Kidney (tissue), 14 donors: ENCODE measurements around the gene CD276. TPM values are rescaled to one million over a fixed set of nuclear protein-coding genes. Genes with fewer than 3 reads are reported as not detected.

Experiments used
- DNase-seq, 5 donors: peaks; one replicate each; pipeline ENCODE4 v3.0.0-alpha.2; 2013 to 2020
- FAIRE-seq: peaks from 2 replicates; lab custom pipeline; 2012; peaks lifted over from hg19 to GRCh38; lab: Jason Lieb, UNC
- H3K27ac ChIP-seq, 2 donors: one replicate each; pipeline ENCODE4 v1.7.0; 2013; ENCODE audit warnings: low read depth in 2 of 2, low read length in 2 of 2, inconsistent platforms in 1 of 2
- H3K27me3 ChIP-seq: one replicate; pipeline ENCODE4 v1.7.1; 2013; ENCODE audit warnings: low read length, inconsistent platforms; ENCODE audit not compliant: control insufficient read depth, insufficient read depth
- H3K36me3 ChIP-seq, 3 donors: one replicate each; pipeline versions ENCODE4 v1.7.0 to v1.7.1; 2013; ENCODE audit warnings: low read length in 3 of 3, control low read depth in 1 of 3, inconsistent platforms in 1 of 3; ENCODE audit not compliant: insufficient read depth in 3 of 3, control insufficient read depth in 2 of 3
- H3K4me1 ChIP-seq, 3 donors: one replicate each; pipeline versions ENCODE4 v1.7.0 to v1.7.1; 2013; ENCODE audit warnings: low read length in 3 of 3, inconsistent platforms in 1 of 3, low read depth in 1 of 3; ENCODE audit not compliant: control insufficient read depth in 2 of 3, insufficient read depth in 2 of 3
- H3K4me3 ChIP-seq, 3 donors: one replicate each; pipeline versions ENCODE4 v1.7.0 to v1.8.1; 2013; ENCODE audit warnings: low read length in 3 of 3, control low read depth in 1 of 3, inconsistent platforms in 1 of 3
- H3K9ac ChIP-seq, 3 donors: one replicate each; pipeline versions ENCODE4 v1.7.0 to v1.7.1; 2013; ENCODE audit warnings: low read length in 3 of 3, control low read depth in 1 of 3, inconsistent platforms in 1 of 3
- H3K9me3 ChIP-seq, 3 donors: one replicate each; pipeline versions ENCODE4 v1.7.0 to v1.7.1; 2013; ENCODE audit warnings: low read length in 3 of 3, control low read depth in 1 of 3, inconsistent platforms in 1 of 3; ENCODE audit not compliant: control insufficient read depth in 2 of 3, insufficient read depth in 1 of 3
- intact Hi-C: fragments of 100-400 bp; cut with DNase I; formaldehyde crosslinking; loops from one replicate; pipeline ENCODE4 v1.11.1; 2022
- polyA plus RNA-seq: library from polyadenylated mRNA; stranded (reverse); fragments of 350-450 nt; fragmentation: Illumina TruSeq; extraction: RNeasy Lipid Tissue Mini Kit (QIAGEN cat#74804); gene quantifications from one replicate; pipeline ENCODE4 v1.2.3, GENCODE V29; 2014; ENCODE audit warnings: low read depth, low replicate concordance; ENCODE audit not compliant: insufficient read depth
- total RNA-seq: library from RNA; stranded (reverse); fragmentation: NEBNext Ultra II Directional; extraction: Animal tissue kit (Norgen Biotek cat#: 25700); gene quantifications from one replicate; pipeline ENCODE4 v1.2.1, GENCODE V29; 2021
- TF ChIP-seq, protein P1 (sequence below): IDR thresholded peaks from 3 replicates; pipeline ENCODE4 v1.5.1; 2012; ENCODE audit warnings: mild to moderate bottlenecking, moderate library complexity, borderline replicate concordance; ENCODE audit not compliant: insufficient read depth; ENCODE audit errors: extremely low read depth
- donor health status: control.
- donor health status: control.
- donor health status: control.
- donor health status: control.
- donor health status: control.
- donor health status: DM: yes; HTN: yes; CAD: no.
- donor health status: Normal renal cell carcinoma (clear cell type).

Gene CD276
- total and polyA plus RNA-seq, 2 donors from 2014 or later: 25.0 to 31.5 TPM

DNA sequence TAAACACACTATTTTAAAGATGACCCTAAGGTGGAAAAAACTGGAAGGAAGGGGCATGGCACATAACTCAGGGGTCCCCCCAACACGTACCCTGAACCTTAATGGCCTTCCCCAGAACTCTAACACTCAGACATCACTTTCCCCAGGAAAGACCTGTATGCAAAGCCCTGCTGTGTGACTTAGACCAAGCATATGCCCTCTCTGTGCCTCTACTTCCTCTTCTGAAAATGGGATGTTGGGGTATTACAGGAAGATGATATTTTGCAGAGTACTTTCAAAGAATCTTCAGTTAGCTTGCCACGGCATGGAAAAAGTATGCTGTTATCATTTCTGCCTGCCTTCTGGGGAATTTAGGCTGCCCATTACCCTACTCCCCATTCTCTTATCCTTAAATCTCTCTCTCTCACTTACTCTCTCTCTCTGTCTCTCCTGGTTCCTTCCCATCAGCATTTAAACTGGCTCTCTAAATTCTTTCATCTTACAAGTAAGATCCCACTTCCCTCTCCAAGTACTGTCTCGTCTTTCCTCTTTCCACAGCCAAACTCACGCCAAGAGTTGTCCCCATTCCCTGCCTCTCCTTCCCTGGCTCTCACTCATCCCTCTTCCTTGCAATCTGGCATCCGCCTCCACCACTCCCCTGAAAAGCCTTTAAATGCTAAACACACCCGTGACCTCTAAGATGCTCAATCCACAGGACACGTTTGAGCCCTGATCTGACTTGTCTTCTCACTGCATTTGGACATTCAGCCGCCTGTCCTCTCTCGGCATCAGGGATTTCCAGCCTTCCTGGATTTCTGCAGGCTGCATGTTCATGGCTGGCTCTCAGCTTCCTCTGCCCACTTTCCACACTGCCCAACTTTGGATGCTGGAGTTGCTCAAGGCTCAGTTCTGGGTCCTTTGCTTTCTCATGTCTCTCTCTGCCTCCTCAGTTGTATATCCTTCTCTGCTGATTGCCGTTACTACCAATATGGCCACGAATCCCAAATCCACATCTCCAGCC lies 76.4 kb downstream of the CD276 start:
- intact Hi-C loops: no loop called here
- no peaks in the 10 kb centered on the region for H3K4me1 ChIP-seq
- H3K36me3 ChIP-seq: no peaks in the 10 kb centered on the region
- DNase-seq: no peak
- FAIRE-seq: no peak
- H3K9ac ChIP-seq: no peak overlapping the region
- no peak overlapping the region for H3K27ac ChIP-seq
- no peak overlapping the region for H3K4me3 ChIP-seq
- no peaks in the 10 kb centered on the region for H3K9me3 ChIP-seq
- H3K27me3 ChIP-seq: no peaks in the 10 kb centered on the region
- TF ChIP-seq, protein P1, sequence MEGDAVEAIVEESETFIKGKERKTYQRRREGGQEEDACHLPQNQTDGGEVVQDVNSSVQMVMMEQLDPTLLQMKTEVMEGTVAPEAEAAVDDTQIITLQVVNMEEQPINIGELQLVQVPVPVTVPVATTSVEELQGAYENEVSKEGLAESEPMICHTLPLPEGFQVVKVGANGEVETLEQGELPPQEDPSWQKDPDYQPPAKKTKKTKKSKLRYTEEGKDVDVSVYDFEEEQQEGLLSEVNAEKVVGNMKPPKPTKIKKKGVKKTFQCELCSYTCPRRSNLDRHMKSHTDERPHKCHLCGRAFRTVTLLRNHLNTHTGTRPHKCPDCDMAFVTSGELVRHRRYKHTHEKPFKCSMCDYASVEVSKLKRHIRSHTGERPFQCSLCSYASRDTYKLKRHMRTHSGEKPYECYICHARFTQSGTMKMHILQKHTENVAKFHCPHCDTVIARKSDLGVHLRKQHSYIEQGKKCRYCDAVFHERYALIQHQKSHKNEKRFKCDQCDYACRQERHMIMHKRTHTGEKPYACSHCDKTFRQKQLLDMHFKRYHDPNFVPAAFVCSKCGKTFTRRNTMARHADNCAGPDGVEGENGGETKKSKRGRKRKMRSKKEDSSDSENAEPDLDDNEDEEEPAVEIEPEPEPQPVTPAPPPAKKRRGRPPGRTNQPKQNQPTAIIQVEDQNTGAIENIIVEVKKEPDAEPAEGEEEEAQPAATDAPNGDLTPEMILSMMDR: no peak

DNA sequence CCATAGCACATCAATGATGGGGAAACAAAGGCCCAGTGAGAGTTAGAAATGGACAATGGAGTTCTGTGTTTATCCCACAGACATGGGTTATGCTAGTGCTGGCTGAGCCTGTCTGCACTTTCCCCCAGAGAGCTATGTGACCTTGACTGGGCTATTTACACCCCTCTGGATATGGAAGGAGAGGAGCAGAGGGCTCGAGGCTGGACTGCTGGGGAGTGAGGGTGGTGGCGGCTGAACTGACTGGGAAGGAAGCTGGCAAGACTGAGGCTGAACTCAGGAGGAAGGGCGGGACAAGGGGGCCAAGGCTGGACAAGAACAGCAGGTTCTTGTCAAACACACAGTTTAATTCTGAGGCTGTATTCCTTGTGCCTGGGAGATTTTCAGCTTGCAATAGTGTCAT lies 79.7 kb downstream of the CD276 start:
- DNase-seq (peak in 2 of 5 donors; percentile 21 to 74), FAIRE-seq (no peak)

More for the DNA sequence above, 79.7 kb downstream of the CD276 start:
- no peak overlapping the region for H3K4me3 ChIP-seq
- H3K4me1 ChIP-seq: no peaks in the 10 kb centered on the region
- intact Hi-C loops: no loop called here
- peaks cover 0 to 2% (median 0%) of the 10 kb centered on the region in 3 donors for H3K9me3 ChIP-seq
- H3K9ac ChIP-seq: no peak overlapping the region
- TF ChIP-seq, protein P1: no peak
- no peaks in the 10 kb centered on the region for H3K36me3 ChIP-seq
- no peak overlapping the region for H3K27ac ChIP-seq
- no peaks in the 10 kb centered on the region for H3K27me3 ChIP-seq

Other genes starting within 250 kb of the CD276 start
- not detected for gene REC114, start 241.2 kb upstream of the CD276 start, total RNA-seq
- gene REC114, start 241.2 kb upstream of the CD276 start, polyA plus RNA-seq: not detected
- gene NPTN, start 51.0 kb upstream of the CD276 start, total RNA-seq: 130 TPM
- 100 TPM for gene NPTN, start 51.0 kb upstream of the CD276 start, polyA plus RNA-seq
- gene INSYN1, start 69.0 kb downstream of the CD276 start, total RNA-seq: 4.2 TPM
- gene INSYN1, start 69.0 kb downstream of the CD276 start, polyA plus RNA-seq: 39.6 TPM
- not detected for gene TBC1D21, start 189.2 kb downstream of the CD276 start, total RNA-seq
- not detected for gene TBC1D21, start 189.2 kb downstream of the CD276 start, polyA plus RNA-seq
- 33.2 TPM for gene LOXL1, start 242.1 kb downstream of the CD276 start, total RNA-seq
- 35.1 TPM for gene LOXL1, start 242.1 kb downstream of the CD276 start, polyA plus RNA-seq